NB4 (cell line): Measurements from ENCODE around the gene INTS12.

Source experiments
- CTCF ChIP-seq: IDR thresholded peaks from one replicate; pipeline ENCODE4 v1.5.1; 2012; ENCODE audit warnings: low read depth, low read length
- MAX ChIP-seq: IDR thresholded peaks from 2 replicates; pipeline ENCODE4 v1.6.1; 2011; ENCODE audit warnings: low read depth, low read length
- MYC ChIP-seq: IDR thresholded peaks from 2 replicates; pipeline ENCODE4 v1.6.1; 2011; ENCODE audit warnings: low read depth, low read length
- POLR2A ChIP-seq: IDR thresholded peaks from 2 replicates; pipeline ENCODE4 v1.6.1; 2011; ENCODE audit warnings: mild to moderate bottlenecking; ENCODE audit not compliant: insufficient read length; ENCODE audit errors: extremely low read depth

GRCh38 chr4:105633241-105633640, 75.2 kb downstream of the INTS12 start:
- TF ChIP-seq CTCF (no peak), POLR2A (no peak), MAX (no peak), MYC (no peak)
